GM18873 (cell line): ENCODE results near the gene HBG2.
"Not testable (repeated sequence)": the region's sequence is repeated elsewhere in the genome, so short reads cannot be mapped to it uniquely, and the experiment has no call there.

ENCODE experiments used
- ATAC-seq: cut with Tn5 transposase; IDR thresholded peaks from one replicate; pipeline ENCODE4 v1.9.1; 2021; ENCODE audit warnings: mild to moderate bottlenecking, moderate library complexity, moderate number of reproducible peaks; ENCODE audit not compliant: unreplicated experiment, low FRiP score

The HBG2 gene

DNA sequence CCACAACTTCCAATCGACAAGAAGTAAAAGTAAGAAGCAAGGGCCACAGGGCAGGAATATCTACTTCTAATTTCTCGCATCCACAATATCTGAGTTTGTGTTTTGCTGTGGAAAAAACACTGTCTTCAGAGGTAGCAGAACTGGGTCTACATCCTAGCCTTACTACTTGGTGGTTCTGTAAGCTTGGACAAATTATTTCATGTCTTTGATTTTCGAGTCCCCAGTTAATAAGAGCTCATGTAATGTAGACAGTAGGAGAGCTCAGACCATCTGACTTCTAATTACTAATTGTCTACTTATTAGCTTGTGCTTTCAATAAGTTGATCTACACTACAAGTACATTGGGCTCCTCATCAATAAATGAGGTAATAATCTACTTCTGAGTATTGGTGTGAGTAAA is 28.5 kb upstream of the HBG2 start:
- ATAC-seq = no peak

DNA sequence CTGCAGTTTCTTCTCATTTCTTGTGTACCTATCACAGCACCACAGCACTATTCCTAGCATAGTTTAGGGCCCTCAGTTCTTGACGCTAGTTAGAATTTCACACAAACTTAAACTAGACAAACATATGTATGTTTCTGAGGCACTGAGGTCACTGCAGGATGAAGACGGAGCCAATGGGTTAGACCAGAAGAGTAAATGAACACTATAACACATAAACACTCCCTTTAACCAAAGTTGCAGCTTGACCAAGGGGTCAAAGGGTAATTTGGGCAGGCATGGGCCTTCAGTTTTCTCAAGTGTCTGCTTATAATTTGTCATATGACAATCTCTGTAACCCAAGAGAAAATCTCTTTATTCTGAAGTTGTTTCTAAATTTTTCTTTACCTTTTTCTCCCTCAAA is 28.0 kb upstream of the HBG2 start:
- ATAC-seq = no peak

DNA sequence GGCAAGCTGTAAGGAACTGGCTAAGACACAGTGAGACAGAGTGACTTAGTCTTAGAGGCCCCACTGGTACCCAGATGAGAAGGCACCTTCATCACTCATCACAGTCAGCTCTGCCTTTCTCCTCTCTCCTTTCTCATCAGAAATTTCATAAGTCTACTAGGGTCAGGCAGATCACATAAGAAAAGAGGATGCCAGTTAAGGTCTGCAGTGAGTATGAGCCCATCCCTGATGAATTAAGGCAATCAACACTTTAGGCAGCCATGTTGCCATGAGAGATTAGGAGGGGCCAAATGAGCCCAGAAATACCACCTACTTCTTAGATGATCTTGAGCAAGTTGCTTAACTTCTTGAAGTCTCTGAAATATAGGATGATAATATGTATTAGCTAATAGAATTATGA is 27.0 kb upstream of the HBG2 start:
- ATAC-seq = no peak

DNA sequence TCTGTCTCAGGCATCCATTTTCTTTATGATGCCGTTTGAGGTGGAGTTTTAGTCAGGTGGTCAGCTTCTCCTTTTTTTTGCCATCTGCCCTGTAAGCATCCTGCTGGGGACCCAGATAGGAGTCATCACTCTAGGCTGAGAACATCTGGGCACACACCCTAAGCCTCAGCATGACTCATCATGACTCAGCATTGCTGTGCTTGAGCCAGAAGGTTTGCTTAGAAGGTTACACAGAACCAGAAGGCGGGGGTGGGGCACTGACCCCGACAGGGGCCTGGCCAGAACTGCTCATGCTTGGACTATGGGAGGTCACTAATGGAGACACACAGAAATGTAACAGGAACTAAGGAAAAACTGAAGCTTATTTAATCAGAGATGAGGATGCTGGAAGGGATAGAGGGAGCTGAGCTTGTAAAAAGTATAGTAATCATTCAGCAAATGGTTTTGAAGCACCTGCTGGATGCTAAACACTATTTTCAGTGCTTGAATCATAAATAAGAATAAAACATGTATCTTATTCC is 26.1 kb upstream of the HBG2 start:
- peak; percentile 86 for ATAC-seq

DNA sequence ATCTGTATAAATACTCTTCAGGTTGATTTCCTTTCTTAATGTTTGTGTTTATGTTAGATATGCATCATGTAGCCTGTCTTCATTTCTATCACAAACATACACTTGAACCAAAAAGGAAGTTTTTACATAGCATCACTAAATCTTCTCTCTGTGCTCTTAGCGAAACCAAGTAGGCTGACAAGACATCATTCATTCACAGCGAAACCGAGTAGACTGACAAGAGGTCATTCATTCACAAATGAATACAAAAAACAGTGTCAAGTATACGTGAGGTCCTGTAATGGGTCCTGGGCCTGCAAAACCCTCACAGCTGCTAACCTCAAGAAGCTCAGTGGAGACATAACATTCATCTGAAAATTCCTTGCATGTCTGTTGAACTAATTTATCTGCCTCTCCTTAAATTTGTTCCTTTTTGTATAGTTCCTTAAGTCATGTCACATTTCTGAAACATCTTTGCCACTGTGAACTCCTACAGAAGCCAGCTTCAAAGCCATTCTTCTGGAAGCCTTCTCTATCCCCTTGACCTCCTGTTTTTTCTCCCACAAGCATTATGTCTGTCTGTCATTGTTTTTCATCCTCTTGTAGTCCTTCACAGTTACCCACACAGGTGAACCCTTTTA is 25.0 kb upstream of the HBG2 start:
- ATAC-seq = no peak

DNA sequence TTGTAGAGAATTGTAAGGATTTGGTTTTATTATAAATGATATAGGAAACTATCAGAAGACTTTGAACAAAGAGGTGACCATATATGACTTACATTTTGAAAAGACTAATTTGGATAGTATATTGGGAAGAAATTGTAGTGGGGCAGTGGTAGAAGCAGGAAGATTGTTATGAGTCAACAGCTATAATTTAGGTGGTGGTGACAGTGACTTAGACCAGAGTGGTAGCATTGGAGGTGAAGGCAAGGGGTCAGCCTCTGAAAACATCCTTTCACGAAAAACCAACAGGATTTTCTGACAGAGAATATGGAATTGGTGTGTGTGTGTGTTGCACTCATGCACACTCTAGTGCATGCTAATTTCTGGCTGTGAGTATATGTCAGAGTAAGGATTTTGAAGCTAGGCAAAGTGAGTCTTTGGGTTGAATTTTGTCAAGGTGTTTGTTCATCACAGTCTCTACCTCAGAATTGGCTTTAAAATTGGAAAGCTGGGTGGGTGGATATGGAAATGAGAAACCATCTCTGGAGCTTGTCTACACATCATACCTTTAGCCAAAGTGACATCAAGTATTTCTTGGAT is 23.3 kb upstream of the HBG2 start:
- ATAC-seq = peak; percentile 53

DNA sequence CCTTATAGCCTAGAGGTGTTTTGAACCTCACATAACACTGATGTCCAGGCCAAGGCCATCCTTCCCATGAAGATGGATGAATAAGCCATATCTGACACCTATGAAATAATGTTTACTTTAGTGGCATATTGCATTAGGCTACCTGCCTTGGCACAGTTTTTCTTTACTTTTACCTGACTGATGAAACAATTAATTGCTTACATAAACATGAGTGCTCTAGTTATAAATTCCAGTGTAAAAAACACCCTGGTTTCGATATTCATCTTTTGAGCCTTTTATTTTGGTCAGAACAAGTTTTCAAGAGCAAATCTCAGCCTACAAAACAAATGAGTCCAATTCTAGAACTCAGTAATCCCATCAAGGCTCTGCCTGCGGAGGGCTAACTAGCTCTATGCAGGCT is 22.1 kb upstream of the HBG2 start:
- no peak for ATAC-seq

DNA sequence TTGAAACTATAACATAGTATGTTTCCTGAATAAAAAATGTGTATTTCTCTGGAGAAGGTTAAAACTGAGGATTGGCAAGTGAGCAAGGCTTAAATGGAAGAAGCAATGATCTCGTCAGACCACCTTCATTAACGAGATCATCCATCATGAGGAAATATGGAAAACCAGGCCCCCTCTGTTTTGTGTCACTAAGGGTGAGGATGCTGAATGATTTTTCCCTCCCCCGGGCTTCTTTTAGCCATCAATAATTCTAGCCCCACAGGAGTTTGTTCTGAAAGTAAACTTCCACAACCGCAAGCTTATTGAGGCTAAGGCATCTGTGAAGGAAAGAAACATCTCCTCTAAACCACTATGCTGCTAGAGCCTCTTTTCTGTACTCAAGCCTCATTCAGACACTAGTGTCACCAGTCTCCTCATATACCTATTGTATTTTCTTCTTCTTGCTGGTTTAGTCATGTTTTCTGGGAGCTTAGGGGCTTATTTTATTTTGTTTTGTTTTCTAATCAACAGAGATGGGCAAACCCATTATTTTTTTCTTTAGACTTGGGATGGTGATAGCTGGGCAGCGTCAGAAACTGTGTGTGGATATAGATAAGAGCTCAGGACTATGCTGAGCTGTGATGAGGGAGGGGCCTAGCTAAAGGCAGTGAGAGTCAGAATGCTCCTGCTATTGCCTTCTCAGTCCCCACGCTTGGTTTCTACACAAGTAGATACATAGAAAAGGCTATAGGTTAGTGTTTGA is 21.0 kb upstream of the HBG2 start:
- ATAC-seq = no peak

DNA sequence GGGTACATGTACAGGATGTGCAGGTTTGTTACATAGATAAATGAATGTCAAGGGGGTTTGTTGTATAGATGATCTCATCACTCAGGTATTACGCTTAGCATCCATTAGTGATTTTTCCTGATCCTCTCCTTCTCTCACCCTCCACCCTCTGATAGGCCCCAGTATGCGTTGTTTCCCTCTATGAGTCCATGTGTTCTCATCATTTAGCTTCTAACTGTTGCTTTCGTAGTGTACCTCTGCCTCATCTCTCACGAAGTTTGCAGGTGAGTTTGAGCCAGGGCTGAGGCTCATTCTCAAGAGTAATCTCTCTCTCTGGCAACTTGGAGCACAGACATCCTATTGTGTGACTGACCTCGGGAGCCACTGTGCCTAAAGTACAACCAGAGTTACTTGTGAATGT is 19.8 kb upstream of the HBG2 start:
- no peak for ATAC-seq

DNA sequence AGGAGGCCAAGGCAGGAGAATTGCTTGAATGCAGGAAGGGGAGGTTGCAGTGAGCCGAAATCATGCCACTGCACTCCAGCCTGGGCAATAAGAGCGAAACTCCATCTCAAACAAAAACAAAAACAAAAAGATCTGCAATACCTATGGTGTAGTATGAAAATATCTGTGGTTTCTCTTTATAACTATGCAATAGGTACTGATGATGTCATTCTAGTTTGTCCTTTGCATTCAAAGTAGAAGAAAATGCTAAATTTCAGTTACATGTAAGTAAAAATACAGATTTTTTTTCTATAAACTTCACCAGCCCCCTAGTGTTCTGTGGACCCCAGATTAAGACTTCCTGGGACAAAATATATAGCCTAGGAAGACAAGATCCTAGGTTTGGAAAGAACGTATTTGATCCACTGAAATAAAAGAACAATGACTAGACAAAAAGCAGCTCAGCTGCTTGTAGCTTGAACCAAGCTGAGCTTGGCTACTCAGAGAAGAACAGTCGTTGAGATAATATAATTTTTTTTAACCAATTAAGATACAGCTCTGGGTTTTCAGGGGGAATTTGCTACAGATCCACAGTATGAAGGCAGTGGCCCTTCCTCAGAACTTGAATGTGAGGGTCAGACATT is 17.9 kb upstream of the HBG2 start:
- ATAC-seq = no peak

DNA sequence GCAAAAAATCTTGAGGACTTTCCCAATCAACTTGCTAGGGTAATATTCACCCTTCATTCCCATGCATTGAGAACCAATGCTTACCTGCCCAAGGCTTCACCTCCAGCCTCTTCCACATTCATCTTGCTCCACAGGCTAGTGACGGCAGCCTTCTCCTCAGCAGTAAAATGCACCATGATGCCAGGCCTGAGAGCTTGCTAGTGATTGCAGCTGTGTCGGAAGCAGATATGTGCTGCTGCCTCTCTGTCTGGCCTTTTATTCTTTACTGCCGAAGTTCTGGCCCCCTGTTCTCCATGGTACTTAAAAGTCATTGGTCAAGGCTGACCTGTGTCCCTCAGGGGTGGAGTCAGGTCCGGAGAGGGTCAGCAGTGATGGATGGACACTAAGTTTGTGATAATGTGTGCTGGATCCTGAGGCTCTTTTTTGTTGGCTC is 15.2 kb upstream of the HBG2 start, which contains the start of gene HBE1:
Gene HBE1, minus strand, starts transcription at position 231 of the 433 bp plus-strand sequence. Its CDS starts 55 bp downstream, at position 176.
- no peak for ATAC-seq

DNA sequence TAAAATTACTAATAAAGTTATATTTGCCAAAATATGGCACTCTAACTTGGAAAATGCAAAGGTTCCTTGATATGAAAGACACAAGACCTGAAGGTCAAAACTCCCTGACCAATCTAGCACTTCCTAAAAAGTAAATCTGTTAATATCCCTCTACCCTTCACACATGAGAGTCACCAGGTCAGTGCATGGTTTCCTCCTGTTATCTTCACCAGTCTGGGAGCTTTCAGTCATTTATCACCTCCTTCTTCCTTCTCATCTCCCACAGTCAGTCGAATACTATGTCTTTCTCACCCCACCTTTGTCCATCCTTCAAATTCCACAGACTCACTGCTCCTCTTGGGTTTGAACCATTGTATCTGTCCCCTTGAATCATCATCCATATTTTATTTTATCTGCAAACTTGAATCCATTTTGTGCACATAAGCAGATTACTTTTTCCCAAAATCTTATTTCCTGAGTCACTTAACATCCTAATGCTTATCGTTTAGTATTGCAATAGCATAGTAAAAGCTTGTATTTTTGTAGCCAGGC is 12.5 kb upstream of the HBG2 start:
- ATAC-seq = no peak

DNA sequence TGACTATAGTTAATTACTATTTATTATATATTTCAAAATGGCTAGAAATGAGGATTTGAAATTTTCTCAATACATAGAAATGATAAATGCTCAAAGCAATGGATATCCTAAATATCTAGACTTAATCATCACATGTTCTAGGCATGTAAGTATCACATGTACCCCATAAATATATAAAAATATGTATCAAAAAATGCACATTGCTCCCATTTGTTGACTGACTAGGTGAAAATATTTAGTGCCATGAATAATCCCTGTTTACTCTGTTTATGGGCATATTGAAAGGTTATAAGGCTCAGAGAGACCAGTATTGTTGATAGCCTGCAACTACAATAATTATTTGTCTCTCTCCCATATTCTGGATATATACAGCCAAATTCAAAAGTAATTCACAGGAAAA is 12.0 kb upstream of the HBG2 start:
- ATAC-seq = no peak

DNA sequence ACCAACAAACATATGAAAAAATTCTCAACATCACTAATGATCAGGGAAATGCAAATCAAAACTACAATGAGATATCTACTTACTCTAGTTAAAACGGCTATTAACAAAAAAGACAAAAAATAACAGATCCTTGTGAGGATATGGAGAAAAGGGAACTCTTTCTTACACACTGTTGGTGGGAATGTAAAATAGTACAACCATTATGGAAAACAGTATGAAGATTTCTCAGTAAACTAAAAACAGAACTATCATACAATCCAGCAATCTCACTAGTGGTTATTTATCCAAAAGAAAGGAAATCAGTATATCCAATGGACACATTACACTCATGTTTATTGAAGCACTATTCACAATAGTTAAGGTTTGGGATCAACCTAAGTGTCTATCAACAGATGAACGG is 11.3 kb upstream of the HBG2 start:
- no peak for ATAC-seq

DNA sequence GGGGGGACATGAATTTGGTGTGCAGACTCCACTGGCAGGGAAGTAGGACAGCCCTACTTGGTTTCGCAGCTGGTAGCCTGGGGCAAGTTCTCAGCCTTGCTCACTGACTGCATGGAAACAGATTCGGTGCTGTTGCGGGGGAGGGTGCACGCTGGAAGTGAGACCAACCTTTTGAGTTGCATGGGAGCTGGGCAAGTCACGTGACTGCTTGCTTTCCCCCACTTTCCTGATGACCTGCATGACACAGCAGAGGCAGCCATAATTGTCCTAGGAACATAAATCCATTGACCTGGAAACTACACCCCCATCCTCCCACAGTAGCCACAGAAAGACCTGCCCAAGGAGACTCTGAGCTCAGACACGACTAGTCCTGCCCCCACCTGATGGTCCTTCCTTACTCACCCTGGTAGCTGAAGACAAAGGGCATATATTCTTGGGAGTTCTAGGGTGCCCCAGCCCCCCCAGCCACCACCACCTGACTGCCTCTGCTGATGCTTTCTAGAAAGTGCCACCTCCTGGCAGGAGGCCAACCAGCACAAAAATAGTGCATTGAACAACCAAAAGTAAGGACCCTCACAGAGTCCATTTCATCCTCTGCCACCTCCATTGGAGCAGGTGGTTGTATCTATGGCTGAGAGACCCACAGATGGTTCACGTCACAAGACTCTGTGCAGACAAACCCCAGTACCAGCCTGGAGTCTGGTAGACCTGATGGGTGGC is 4.1 kb upstream of the HBG2 start:
- ATAC-seq = no peak

DNA sequence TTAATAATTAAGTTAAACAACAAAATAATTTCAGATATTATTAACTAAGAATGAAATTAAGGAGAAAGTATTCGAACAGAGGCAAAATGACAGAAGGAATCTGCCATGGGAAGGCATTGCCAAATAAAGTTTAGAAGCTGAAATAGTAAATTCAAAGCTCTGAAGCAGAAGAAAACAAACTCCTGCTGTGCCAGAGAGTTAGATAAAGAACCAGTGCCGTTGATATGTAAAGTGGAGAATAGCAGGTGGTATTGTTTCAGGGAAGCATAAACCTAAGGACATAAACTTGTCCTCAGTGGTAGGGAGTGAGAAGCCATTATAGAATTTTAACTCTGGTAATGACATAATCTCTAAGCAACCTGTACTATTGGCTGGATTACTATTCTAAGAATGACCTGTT is 2.7 kb upstream of the HBG2 start:
- no peak for ATAC-seq

DNA sequence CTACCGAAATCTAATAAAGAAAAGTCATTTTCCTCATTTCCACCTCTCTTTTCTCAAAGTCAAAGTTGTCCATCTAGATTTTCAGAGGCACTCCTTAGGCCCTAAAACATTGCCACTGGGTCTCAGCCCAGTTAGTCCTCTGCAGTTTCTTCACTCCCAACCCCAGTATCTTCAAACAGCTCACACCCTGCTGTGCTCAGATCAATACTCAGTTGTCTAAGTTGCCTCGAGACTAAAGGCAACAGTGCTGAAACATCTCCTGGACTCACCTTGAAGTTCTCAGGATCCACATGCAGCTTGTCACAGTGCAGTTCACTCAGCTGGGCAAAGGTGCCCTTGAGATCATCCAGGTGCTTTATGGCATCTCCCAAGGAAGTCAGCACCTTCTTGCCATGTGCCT is 558 bp downstream of the HBG2 start:
- ATAC-seq = not testable (repeated sequence)

DNA sequence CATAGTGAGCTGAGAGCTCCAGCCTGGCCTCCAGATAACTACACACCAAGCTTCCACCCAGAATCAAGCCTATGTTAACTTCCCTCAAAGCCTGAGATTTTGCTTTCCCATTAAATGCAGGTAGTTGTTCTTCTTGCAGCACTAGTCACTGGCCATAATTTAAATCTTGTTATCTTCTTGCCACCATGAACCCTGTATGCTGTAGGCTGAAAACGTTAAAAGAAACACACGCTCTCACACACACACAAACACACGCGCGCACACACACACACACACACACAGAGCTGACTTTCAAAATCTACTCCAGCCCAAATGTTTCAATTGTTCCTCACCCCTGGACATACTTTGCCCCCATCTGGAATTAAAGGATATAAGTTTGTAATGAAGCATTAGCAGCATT is 1.1 kb downstream of the HBG2 start:
- ATAC-seq = not testable (repeated sequence)

DNA sequence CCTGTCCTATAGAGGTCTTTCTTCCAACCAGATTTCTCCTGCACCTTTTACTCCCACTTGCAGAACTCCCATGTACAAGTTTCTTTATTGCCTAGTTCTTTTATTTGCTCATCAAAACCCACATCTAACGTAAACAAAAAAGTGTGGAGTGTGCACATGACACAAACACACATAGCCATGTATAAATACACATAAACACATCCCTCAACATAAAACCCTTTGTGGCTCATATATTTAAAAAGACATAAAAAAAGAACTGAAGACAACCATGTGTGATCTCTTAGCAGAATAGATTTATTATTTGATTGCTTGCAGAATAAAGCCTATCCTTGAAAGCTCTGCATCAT is 1.7 kb downstream of the HBG2 start:
- ATAC-seq = no peak

DNA sequence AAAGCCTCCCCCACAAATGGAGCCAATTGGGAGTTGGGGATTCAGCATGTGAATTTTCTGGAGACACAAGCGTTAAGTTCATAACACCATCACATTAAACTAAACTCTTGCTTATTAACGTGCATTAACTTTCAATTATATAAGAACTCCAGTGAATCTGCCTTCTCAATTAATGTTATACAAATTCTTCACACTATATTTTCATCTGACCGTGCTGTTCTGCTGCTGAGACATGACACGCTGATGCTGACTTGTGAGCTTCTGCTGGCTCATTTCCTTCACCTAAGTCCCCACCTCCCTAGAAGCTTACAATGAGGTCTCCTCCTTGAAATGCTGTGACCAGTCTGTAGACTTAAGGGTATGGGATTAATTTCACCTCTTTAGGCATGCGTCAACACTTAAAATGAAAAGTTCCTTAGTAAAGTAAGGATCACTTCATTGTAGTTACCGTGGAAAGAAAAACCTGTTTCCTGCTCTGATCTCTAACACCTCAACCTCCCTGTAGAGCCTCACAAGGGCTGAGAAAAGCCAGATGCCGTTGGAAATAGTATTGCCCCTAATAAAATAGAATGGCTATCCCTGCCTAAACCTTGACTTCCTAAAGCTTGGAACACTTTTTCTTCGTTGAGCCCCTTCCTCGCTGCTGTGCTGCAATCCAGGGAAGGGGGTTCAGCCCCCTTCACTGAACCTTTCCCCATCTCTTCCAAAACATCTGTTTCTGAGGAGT is 2.2 kb downstream of the HBG2 start:
- ATAC-seq = no peak
